HG02885 (cell line): Measurements from ENCODE around the gene PCED1B.
"Not testable (repeated sequence)": the region's sequence is repeated elsewhere in the genome, so short reads cannot be mapped to it uniquely, and the experiment has no call there.

Experiments
- ATAC-seq: cut with Tn5 transposase; IDR thresholded peaks from one replicate; pipeline ENCODE4 v1.9.1; 2021; ENCODE audit warnings: mild to moderate bottlenecking; ENCODE audit not compliant: unreplicated experiment, poor library complexity

Gene PCED1B

DNA sequence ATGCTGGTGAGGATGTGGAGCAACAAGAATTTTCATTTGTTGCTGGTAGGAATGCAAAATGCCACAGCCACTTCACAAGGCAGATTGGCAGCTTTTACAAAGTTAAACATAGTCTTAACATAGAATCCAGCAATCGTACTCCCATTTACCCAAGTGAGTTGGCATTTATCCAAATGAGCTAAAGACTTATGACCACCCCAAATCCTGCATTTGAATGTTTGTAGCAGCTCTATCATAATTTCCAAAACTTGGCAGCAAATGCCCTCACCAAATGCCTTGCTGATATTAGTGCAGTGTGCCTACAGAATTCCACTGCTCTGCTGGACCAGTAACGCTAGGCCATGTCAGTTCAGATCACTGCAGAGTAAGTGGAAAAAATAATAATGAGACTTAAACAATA is 121.0 kb downstream of the PCED1B start:
- ATAC-seq, result no peak

- not testable (repeated sequence) for ATAC-seq
These were observed 121.8 kb downstream of the PCED1B start for GRCh38 chr12:47201190-47201589.

GRCh38 chr12:47202176-47202575 is 122.8 kb downstream of the PCED1B start:
- no peak for ATAC-seq

- no peak for ATAC-seq
These were observed 126.4 kb downstream of the PCED1B start for GRCh38 chr12:47205532-47206449.

- no peak for ATAC-seq
These were observed 127.3 kb downstream of the PCED1B start for GRCh38 chr12:47206450-47207339.

DNA sequence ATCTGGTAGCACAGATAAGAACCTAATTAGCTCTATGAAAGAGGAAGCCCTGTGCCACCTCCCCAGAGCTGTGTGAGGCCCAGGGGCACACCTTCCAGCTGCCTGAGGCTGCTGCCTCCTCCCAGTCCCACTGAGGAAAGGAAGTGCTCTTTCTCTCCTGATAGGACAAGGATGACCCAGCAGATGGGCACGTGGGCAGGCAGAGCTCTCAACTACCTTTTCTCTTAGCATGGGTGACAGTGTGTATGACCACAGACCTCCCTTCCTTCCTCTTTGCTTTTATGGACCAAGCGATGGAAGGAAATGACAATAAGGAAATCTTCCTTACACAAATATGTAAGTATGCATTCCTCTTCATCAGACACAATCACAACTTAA is 127.9 kb downstream of the PCED1B start:
- ATAC-seq, result peak; percentile 48

- ATAC-seq, result peak; percentile 85
These were observed 128.4 kb downstream of the PCED1B start for GRCh38 chr12:47207829-47208248.

GRCh38 chr12:47209014-47209413 is 129.6 kb downstream of the PCED1B start:
- no peak for ATAC-seq

DNA sequence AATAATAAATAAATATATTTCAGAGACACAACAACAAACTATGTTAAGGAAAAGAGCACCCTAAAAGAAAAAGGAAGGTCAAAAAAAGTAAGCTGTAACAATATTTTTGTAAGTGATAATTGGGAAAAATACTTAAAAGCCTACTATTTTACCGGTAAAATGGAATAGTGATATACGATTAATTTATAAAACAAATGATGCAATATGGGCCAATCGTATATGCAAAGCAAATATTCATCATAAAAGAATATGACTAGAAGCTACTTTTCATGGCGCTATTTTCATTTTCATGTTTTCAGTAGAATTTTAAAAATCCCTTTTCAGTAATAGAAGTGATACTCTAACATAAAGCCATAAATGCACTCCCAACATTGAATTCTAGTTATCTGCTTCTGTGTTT is 131.4 kb downstream of the PCED1B start:
- no peak for ATAC-seq

DNA sequence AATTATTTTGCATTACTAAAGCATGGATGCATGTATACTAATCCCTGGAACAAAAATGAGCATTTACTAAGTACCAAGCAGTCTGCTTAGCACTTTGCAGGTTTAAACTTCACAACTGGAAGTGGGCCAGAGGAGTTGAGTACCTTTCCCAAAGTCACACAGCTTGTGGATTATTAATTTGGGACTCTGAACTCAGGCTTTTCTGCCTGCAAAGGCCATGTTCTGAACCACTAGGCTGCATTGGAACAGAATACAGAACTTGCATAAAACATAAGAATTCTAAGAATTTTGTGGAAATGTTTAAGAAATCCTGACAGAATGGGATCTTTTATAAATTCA is 133.2 kb downstream of the PCED1B start:
- no peak for ATAC-seq

- no peak for ATAC-seq
These were observed 134.0 kb downstream of the PCED1B start for GRCh38 chr12:47213396-47213795.

DNA sequence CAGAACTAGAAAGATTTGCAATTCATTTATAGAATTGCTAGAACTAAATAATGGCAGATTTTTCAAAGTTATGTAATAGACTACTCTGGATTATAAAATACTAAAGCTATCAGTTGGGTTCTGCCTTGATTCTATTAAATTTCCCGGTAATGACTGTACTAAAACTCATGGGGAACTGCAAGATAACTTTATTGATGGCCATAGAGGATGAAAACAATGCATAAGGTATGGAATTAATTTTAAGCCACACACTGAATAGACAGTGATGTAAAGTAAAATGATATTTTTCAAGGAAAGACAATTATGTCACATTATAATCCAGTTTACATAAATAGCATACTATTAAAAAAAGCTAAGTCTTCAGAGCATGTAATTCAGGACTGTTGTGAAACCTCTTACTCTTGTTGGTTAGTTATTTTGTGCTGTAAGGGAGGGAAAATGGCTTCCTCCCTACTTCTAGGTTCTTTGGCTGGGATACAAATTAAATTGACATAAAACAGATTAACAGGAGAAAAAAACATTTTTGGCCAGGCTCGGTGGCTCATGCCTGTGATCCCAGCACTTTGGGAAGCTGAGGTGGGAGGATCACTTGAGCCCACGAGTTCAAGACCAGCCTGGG is 134.7 kb downstream of the PCED1B start:
- no peak for ATAC-seq

DNA sequence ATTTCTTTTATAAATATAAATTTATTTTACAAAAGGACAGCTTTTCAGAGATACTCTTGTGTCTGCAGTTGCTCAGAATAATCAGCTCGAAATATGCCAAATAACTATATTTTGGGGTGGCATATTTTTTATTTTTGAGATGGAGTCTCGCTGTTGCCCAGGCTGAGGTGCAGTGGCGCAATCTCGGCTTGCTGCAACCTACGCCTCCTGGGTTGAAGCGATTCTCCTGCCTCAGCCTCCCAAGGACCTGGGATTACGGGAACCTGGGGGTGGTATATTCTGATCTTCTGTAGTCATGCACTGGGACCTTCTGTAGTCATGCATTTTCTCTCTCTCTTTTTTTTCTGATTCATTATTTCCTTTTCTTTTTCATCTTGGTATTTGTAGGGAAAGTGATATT is 135.3 kb downstream of the PCED1B start:
- no peak for ATAC-seq

- peak; percentile 63 for ATAC-seq
These were observed 136.8 kb downstream of the PCED1B start for GRCh38 chr12:47216150-47216677.

- not testable (repeated sequence) for ATAC-seq
These were observed 138.1 kb downstream of the PCED1B start for GRCh38 chr12:47217595-47217869.

- ATAC-seq, result peak; percentile 37
These were observed 138.8 kb downstream of the PCED1B start for GRCh38 chr12:47218191-47218654.

GRCh38 chr12:47219243-47219642 is 139.8 kb downstream of the PCED1B start:
- ATAC-seq, result no peak

- ATAC-seq, result no peak
These were observed 142.0 kb downstream of the PCED1B start for GRCh38 chr12:47221256-47222023.

GRCh38 chr12:47222520-47223030 is 143.2 kb downstream of the PCED1B start:
- ATAC-seq, result no peak
